Prostate gland (tissue), 2 donors: ENCODE data around the gene RUFY2.

Experiments used
- POLR2A ChIP-seq: fragments of 450-650 bp; IDR thresholded peaks from one replicate; pipeline ENCODE4 v1.6.1; 2016; ENCODE audit warnings: antibody characterized with exemption, mild to moderate bottlenecking
- POLR2AphosphoS5 ChIP-seq: sonication (generic); formaldehyde crosslinking; IDR thresholded peaks from one replicate; pipeline ENCODE4 v1.6.1; 2017; ENCODE audit warnings: antibody characterized with exemption
- TF ChIP-seq, protein P1 (sequence below), 4 experiments: fragments of 200-600 bp in 2 of 4; fragments of 450-650 bp in 2 of 4; sonication (generic) in 2 of 4; IDR thresholded peaks; 1 replicate in 3 of 4; 2 replicates in 1 of 4; pipeline ENCODE4 v1.5.1; 2016 to 2019; ENCODE audit warnings: antibody characterized with exemption in 4 of 4, mild to moderate bottlenecking in 2 of 4, moderate library complexity in 2 of 4

DNA sequence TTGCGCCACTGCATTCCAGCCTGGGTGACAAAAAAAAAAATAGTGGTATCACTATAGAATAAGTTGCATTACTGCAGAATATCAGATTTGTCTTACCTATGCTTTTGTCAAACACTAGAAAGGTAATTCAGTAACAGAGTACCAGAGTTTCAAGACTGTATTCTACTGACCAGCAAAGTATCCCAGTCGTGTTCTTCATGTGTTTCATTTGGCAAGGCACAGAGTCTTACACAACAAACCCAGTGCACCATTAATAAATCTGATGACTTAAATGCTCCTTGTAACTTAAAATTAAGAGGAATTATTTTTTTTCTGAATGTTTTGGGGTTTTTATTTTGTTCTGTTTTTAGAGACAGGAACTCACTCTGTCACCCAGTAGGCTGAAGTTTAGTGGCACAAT, 40.0 kb downstream of the RUFY2 start:
- TF ChIP-seq, protein P1, sequence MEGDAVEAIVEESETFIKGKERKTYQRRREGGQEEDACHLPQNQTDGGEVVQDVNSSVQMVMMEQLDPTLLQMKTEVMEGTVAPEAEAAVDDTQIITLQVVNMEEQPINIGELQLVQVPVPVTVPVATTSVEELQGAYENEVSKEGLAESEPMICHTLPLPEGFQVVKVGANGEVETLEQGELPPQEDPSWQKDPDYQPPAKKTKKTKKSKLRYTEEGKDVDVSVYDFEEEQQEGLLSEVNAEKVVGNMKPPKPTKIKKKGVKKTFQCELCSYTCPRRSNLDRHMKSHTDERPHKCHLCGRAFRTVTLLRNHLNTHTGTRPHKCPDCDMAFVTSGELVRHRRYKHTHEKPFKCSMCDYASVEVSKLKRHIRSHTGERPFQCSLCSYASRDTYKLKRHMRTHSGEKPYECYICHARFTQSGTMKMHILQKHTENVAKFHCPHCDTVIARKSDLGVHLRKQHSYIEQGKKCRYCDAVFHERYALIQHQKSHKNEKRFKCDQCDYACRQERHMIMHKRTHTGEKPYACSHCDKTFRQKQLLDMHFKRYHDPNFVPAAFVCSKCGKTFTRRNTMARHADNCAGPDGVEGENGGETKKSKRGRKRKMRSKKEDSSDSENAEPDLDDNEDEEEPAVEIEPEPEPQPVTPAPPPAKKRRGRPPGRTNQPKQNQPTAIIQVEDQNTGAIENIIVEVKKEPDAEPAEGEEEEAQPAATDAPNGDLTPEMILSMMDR (IDR thresholded peaks at IDR 0.05), result no peak
- no peak for TF ChIP-seq POLR2AphosphoS5
- TF ChIP-seq POLR2A, result no peak
